UCSD-AML1 (cell line): Measurements from ENCODE around the gene SDHAF2.

Source experiments
- DNase-seq: peaks from one replicate; lab custom pipeline; 2025; ENCODE audit not compliant: unreplicated experiment; lab: John Stamatoyannopoulos, UW

SDHAF2 gene

DNA sequence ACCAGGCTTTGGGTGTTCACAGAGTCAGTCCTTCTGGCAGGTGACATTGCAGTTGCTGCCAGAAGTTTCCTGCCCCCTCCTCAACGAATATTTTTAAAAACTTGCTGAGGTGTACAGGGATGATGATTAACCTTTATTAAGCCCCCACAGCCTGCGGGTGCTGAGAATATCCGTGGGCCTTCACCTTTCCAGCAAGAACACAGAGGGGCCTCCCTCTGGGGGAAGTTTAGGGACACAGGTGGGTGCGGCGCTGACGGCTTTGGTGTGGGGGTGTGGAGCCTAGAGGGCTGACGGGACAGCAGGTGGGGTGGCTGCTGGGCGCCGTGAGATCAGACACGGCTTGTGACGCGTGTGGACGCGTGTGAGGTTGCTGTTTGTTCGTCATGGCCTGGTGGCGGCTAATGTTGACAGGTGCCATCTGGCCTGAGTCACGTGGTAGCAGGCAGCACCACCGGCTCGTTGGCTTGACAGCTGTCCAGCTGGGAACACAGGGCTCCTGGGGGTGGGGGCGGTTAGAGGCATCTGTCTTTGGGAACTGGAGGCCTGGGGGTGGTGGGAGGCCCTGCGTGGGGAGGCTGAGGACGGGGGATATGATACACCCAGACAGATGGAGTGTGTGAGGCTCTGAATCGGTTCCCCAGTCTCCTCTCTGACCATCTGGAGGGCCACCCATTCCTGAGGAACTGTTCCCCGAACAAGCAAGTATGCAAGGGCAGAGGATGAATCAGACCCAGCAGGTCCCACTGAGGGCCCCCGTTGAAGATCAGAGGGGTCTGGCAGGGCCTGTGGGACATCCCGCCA is 66.1 kb downstream of the SDHAF2 start:
- DNase-seq, result no peak
